ENCODE measurements around the gene TMEM97.

DNA sequence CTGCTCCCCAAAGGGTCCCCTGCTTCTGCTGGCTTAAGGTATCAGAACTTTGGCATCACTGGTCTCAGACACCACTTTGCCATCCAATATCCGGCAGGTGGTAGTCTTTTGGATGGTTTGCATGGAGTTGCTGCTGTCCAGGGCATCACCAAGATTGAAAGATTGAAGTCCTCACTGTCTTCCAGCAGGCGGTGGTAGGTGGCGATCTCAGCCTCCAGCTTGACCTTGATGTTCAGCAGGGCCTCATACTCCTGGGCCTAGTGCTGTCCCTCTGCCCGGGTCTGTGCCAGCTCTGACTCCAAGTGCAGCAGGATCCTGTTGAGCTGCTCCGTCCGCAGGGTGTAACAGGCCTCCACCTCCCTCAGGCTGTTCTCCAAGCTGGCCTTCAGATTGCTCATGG, 43.0 kb upstream of the TMEM97 start:
- TF ChIP-seq CTCF (IDR thresholded peaks at IDR 0.05) (no peak), ZFX (IDR thresholded peaks at IDR 0.05; ENCODE audit: borderline replicate concordance) (no peak)

Measured in 22Rv1 (cell line).